ENCODE measurements around the gene TRABD2B. TPM values are rescaled to one million over a fixed set of nuclear protein-coding genes. Genes with fewer than 3 reads are reported as not detected.

TRABD2B gene
- total and polyA plus RNA-seq, 2 experiments from 2014 or later: 1.6 to 2.0 TPM

DNA sequence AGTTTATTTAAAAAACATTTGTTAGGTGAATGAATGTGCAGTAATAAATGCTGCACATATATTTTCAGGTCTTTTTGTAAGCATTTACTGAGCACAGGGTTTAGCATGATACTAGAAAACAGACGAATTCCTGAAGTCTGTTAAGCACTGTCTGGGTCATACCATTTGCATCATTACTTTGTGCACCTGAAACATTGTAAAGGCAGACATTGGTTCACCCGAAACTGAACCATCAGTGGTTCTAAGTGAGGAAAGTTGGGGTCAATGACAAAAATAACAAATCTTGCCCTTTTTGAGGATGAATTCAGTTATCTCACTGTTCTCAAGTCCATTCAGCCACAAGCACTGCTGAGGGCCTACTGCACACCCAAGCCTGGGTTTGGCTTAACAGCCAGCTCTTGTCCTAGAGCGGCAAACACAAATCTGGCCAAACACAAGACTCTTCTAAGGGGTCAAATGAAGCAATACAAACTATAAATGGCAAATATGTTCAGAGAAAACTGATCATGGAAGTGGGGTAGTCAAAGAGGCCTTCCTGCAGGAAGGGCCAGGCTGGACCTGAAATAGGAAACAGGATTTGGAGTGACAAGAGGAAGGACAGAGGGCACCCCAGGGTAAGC is 21.8 kb downstream of the TRABD2B start (continued):
- TF ChIP-seq ZNF462 (CRISPR knock-in tag; IDR thresholded peaks at IDR 0.05) (no peak), STAT1 (IDR thresholded peaks at IDR 0.05; ENCODE audit: unreplicated experiment) (no peak), JUNB (IDR thresholded peaks at IDR 0.05; ENCODE audit: unreplicated experiment) (no peak), ZNF331 (CRISPR knock-in tag; IDR thresholded peaks at IDR 0.05; ENCODE audit: low read depth) (no peak), NANOG (IDR thresholded peaks at IDR 0.05; ENCODE audit: borderline replicate concordance) (no peak), CTCF (conservative IDR thresholded peaks at IDR 0.05; ENCODE audit: low read depth in 2 of 2) (no peak), CREB1 (CRISPR knock-in tag; IDR thresholded peaks at IDR 0.05; ENCODE audit: low read depth) (no peak)
